HG03196 (cell line): Measurements from ENCODE around the gene RNF213.
A peak's percentile ranks its signal among the peaks of the same experiment; 100 is the strongest.
"Not testable (repeated sequence)": the region's sequence is repeated elsewhere in the genome, so short reads cannot be mapped to it uniquely, and the experiment has no call there.

Source experiments
- ATAC-seq: cut with Tn5 transposase; IDR thresholded peaks from one replicate; pipeline ENCODE4 v1.9.1; 2021; ENCODE audit not compliant: unreplicated experiment

RNF213 gene

DNA sequence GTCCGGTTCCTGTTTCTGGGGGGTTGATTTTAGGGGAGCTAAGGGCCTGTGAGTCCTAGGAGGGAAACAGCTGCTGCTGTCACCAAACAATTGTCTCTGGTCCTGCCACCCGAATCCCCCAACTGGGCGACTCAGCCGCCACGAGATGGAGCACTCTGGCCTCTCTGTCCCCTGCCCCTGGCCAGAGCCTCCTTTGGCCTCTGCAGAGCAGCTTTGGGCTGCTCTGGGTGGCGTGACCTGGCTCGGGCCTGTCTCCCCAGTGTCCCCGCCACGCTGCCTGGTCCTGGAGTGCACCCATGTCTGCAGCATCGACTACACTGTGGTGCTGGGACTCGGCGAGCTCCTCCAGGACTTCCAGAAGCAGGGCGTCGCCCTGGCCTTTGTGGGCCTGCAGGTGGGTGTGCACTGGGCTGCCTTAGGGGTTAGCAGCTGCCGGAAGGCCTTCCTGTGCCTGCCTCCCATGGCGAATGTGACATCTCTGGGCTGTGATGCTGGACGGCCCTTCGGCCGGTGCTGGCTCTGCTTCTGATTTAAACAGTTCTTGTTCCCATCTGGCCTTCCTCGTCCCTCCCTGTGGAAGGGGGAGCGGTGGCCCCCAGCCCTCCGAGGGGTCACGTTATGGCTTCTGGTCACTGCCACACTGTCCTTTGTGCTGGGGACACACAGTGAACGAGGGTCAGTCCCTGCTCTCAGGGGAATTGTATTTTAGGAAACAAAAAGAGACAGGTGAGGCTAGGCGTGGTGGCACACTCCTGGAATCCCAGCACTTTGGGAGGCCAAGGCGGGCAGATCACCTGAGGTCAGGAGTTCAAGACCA lies 11.6 kb upstream of the RNF213 start:
- no peak for ATAC-seq

DNA sequence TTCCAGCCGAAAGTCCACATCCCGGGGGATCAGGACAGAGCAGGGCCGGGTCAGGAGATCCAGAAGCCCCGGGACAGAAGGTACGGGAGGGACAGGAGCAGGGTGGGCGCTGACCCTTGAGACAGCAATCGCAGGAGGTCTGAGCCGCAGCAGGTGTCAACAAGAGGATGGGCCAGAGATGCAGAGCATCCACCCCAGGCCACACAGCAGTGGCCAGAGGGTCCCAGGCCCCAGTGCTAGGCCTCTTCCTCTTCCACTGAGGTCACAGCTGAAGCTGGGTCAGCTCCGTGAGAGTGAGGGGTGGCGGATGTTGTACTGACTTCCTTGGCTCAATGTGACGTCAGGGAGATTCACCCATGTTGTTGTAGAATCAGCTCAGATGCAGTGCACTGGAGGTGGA lies 8.7 kb upstream of the RNF213 start:
- no peak for ATAC-seq

DNA sequence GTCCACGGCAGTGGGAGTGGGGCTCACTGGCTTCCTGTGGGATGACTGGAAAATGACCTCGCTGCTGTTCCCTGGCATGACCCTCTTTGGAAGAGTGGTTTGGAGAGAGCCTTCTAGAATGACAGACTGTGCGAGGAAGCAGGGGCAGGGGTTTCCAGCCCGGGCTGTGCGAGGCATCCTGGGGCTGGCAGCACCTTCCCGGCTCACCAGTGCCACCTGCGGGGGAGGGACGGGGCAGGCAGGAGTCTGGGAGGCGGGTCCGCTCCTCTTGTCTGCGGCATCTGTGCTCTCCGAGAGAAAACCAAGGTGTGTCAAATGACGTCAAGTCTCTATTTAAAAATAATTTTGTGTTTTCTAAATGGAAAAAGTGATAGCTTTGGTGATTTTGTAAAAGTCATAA lies 7.8 kb upstream of the RNF213 start:
- no peak for ATAC-seq

DNA sequence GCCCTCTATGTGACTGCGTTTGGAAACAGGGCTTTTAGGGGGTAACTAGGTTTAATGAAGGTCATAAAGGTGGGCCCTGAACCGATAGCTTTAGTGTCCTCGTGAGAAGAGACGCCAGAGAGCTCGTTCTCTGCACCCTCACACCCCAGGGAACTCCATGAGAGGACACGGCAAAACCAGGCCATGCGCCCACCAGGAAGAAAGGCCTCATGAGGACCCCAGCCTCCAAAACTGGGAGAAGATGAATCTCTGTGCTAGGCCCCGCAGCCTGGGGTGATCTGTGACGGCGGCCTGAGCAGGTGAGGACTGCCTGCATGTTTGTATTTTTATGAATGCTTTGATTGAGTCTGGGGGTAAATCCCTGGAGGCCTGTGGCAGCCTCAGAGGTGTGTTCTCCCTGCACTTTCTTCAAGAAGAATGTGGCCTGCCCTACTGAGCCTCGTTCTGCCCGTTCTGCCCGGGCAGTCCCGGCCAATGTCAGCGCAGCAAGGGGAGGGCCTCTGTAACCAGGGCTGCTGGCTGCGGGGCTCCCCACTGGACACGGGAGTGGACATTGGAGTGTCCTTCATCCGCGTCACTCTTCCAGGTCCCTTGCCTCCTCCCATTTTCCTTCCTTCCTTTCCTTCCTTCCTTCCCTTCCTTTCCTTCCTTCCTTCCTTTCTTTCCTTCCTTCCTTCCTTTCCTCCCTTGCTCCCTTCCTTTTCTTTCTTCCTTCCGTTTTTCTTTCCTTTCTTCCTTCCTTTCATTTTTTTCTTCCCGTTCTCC lies 6.8 kb upstream of the RNF213 start:
- ATAC-seq: no peak

DNA sequence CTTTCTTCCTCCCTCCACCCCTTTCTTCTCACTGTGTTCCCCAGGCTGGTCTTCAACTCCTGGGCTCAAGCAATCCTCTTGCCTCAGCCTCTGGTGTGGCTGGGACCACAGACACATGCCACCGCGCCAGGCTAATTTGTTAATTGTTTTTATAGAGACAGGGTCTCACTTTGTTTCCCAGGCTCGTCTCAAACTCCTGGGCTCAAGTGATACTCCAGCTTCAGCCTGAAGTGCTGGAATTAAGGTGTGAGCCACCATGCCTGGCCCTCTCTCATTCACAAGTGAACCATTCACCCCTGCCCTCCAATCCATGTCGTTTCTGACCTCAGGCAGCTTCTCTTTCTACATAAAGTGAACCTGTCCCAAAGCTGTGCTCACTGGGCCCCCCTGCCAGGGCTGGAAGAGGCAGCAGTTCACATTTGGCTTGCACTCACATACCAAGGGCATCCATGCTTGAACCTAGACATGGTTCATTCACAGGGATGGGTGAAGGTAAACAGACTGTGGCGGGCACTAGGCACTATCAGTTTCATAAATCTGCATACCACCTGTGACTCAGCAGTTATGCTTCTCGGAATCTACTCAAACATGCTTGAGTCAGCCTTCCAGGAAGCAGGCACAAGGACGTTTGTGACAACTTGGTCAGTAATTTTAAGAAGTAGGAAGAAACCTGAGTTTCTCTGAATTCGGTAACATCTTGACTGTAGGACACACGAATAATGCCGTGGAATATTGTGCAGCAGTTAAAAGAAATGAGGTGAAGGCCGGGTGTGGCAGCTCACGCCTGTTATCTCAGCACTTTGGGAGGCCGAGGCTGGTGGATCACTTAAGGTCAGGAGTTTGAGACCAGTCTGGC lies 6.0 kb upstream of the RNF213 start:
- ATAC-seq: peak; percentile 68

DNA sequence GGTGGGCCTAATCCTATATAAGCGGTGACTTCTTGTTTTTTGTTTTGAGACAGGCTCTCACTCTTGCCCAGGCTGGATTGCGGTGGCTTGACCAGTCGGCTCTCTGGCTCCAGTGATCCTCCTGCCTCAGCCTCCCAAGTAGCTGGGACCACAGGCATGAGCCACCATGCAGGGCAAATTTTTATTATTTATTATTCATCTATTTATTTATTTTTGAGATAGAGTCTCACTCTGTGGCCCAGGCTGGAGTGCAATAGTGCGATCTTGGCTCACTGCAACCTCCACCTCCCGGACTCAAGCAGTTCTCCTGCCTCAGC lies 4.7 kb upstream of the RNF213 start:
- ATAC-seq: no peak

DNA sequence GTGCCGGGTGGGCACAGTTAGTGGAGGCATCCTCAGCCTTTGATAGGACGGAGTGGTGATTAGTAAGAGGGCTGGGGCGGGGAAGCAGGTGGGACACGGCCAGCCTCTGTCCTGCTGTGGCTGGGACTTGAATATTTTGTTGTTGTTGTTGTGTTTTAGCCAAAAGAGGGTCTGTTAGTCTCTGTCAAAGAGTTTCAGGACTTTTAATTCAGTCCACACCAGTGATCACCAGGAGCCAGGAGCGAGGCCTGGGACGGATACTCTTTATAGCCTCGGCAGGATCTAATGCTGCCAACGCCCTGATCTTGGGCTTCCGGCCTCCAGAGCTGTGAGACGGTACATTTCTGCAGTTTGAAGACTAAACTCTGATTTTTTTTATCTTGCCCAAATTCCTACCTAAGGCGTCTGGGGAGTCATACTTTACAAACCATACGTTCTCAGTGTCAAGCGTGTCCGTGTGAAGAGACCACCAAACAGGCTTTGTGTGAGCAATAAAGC lies 2.9 kb upstream of the RNF213 start:
- no peak for ATAC-seq

DNA sequence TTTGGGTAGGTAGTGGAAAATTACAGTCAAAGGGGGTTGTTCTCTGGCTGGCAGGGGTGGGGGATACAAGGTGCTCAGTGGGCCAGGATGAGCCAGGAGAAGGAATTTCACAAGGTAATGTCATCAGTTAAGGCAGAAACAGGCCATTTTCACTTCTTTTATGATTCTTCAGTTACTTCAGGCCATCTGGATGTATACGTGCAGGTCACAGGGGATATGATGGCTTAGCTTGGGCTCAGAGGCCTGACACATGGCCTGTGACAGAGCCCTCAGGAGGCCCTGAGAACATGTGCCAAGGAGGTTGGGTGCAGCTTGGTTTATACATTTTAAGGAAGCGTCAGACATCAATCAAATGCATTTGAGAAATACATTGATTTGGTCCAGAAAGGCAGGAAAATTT lies 2.4 kb upstream of the RNF213 start:
- ATAC-seq: not testable (repeated sequence)

DNA sequence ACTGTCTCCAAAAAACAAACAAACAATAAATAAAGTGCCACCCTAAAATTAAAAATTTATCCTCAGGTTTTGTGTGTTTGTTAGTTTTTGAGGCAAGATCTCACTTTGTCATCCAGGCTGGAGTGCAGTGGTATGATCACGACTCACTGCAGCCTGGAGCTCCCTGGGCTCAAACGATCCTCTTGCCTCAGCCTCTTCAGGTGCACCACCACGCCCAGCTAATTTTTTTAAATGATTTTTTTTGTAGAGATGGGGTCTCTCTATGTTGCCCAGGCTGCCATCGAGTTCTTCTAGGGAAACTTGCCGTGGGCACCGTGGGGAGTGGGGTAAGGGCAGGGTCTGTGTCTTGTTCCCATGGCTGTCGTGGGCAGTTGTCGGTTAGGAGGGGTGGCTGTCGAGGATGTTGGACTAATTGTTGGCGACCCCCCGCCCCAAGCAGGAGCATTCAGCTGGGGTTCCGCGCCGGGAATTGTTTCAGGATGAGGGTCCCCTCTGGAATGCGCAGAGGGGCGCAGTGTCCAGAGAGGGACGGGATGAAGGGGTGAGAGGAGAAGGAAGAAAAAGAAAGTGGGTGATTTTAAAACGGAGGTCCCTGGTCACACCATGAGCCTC lies 1.1 kb upstream of the RNF213 start:
- no peak for ATAC-seq

DNA sequence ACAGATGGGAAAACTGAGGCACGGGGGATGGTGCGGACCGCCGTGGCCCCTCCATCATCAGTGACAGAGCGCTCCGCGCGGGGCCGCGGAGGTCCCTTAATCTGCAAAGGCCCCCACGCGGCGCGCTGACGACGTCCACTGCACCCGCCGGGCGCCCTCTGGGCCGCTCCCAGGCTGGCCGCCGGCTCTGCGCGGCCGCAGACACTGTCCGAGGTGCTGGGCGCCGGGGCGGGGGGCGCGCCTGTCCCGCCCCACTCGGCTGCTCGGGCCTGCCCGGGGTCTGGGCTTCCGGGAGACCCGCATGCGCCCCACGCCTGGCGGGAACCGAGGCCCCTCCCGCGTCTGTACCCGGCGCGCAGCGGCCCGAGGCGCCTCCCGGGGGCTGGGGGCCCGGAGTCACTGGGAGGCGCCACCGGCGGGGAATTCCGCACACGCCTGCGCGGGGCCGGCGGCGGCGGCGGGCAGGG lies 550 bp upstream of the RNF213 start:
- peak; percentile 30 for ATAC-seq

DNA sequence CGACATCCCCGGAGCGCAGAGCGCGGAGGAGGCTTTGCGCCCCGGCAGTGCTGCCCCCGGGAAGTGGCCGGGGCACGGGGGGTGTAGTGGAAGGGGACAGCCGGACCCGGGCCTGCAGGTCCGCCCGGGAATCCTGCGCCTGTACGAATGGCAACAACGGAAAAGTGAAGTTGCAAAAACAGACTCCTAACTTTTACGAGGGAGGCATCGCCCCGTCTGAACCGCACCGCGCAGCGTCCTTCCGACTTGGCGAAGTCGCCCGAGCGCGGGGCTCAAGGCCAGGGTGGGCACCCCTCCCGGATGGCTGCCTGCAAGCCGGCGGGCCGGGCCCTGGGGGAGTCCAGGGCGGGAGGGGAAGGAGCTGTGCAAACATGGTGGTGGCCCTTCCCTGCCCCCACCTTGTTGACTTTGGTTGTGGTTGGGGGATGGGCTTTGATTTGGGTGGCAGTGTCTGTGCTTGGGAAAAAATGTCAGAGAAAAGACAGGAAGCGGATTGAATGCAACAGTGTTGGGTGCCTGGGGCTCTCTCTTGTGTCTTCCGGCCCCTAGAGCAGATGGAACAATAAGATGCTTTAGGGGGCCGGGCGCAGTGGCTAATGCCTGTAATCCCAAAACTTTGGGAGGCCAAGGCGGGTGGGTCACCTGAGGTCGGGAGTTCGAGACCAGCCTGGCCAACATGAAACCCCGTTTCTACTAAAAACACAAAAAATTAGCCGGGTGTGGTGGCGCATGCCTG lies 675 bp downstream of the RNF213 start:
- no peak for ATAC-seq

DNA sequence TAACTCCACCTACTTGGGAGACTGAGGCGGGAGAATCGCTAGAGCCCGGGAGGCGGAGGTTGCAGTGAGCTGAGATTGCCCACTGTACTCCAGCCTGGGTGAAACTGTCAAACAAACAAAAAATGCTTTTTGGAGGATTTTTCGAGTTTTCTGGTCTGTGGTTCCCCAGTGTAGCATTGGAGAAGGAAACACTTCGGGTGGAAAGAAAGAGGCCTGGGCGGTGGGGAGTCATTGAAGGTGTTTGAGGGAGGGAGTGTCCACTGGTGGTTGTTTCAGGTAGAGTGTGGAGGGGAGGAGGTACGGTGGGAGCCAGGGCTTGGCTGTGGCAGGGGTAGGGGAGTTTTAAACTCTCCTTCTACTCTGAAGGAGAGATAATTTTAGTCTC lies 1.2 kb downstream of the RNF213 start:
- no peak for ATAC-seq

DNA sequence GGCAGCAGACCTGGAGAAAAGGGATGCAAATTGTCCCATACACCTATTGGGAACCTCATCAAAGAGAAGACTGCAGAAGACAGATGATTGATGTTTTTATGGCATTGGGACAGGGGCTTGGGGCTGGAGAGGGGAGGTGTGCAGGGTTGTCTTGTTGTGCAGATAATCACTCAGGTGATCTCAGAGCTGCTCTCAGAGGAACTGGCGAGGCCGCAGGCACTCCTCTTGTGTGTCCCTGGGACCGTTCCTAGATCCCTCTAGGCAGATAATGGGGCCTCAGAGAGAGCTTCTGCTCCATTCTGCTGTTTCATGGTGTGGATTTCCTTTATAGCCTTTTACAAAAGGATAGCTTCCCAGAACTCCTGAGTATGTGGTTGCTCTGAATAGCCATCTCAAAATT lies 1.6 kb downstream of the RNF213 start:
- no peak for ATAC-seq

DNA sequence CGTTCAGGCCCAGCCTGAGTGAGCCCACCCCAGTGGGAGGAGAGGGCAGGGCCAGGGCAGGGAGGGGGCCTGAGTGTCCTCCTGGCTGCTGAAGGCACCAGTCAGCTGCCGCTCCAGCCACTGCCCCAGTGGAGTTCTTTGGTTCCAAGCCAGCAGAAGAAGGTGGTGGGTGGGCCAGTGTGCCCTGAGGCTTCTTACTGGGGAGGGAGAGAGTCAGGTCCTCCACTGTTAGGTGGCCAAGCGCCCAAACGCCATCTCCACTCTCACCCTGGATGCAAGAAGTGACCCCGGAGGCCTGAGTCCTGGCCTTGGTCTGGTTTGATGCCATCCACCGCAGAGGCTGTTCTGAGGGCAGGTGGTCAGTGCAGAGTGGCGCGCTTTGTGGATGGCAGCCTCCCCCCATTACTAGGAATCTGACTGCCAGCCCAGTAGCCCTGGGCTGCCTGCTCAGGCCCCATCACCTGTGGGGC lies 2.2 kb downstream of the RNF213 start:
- ATAC-seq: no peak

DNA sequence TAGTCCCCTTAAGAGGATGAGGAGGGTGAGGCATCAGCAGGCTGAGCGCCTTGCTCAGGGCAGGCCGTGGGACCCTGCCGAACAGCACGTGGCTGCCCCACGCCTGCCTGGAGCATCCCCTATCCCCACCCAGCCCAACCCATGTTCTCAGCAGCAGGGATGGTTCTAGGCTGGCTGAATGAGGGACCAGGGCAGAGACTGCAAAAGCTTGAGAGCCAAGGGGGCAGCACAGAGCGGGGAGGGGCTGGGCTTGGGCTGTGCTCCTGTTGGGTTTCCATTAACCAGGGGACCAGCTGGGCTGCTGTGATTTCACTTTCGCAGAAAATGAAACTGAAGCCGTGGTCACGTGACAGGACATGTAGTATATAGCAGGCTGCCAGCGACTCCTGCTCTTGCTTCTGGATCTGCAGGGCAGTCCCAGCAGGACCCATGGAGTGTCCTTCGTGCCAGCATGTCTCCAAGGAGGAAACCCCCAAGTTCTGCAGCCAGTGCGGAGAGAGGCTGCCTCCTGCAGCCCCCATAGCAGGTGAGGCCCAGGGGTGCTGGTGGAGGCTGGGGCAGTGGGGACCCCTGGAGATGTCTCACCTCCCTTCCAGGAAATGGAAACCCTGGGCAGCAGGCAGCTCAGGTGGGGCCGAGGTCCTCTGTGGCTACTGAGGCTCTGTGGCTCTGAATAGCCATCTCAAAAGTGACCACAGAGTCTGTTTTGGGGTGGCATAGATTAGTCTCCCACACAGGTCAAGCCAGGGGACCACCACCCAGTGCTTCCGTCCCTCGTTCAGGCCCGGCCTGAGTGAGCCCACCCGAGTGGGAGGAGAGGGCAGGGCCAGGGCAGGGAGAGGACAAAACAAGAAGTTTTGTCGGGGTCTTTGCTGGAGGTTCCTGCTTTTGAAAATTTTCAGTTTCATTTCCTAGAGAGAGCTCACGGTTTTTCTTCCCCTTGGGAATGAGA lies 2.9 kb downstream of the RNF213 start:
- ATAC-seq: peak; percentile 35

DNA sequence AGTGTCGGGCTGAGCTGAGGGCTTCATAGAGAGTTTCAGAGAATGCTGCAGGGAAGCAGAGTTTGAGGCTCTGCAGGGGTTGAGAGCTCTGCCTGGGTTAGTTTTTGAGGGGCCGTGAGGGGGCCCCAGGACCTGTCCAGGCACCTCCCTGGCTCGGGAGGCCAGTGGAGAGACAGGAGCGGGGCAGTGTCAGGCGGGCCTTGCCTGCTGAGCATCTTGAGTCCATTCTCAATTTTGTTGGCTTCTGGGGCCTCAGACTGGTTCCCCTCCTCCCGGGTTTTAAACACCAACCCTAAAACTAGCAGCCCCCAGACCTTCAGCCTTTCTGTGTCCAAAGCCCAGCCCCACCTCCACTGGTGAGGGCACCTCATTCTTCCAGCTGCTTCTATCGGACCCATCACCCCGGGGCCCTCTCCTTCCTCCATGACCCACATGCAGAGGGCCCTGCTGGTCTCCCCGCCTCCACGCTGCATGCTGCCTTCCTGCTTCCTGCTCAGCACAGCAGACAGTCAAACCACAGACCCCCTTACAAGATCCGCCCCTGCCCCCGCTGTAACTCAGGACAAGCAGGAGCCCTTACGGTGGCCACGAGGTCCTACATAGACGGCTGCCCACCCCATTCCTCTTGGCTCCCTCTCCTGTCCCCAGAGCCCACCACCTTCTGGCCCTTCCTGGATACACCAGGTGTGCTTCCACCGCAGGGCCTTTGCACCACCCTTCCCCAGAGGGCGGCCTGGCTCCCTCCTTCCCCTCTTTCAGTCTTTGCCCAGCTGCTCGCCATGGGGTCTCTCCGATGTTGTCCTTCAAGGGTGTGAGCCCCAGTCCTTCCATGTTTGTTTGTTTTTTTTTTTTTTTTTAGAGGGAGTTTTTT lies 3.8 kb downstream of the RNF213 start:
- no peak for ATAC-seq

DNA sequence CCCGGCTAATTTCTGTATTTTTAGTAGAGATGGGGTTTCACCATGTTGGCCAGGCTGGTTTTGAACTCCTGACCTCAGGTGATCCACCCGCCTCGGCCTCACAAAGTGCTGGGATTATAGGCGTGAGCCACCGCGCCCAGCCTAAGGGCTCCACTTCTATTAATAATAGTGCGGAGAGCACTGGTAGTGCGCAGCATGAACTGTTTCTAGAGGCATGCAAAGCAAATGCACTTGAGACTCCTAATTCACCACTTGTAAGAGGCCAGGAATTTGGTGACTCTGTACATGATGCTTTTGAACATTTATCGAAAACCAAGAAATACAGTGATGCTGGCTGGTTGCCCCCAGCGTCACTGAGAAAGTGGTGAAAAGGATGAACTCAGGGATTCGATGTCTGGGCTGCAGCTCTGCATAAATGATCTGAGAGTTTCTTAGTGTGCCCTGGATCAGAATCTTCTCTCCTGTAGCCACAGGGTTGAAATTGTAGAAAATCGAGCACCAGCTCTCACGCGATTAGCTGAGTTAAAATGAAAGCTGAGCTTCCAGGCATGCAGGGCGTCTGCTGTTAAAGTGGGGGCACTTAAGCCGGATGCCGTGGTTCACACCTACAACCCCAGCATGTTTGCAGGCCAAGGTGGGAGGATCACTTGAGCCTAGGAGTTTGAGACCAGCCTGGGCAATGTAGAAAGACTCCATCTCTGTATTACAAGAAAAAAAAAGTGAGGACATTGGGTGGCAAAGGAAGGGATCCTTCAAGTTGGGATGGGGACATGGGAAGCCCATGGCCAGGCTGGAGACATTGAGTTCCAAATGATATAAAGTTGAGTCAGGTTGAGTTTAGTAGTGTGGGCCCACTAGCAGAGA lies 4.8 kb downstream of the RNF213 start:
- no peak for ATAC-seq
